IMR-90 (cell line): ENCODE measurements around the gene COA1. TPM values are rescaled to one million over a fixed set of nuclear protein-coding genes. Genes with fewer than 3 reads are reported as not detected.

Experiments
- ATAC-seq: fragments of 200-7000 bp; cut with Tn5 transposase; 2 replicates; pipeline ENCODE4 v1.9.1; 2020; ENCODE audit warnings: low read depth, mild to moderate bottlenecking, moderate library complexity
- BruUV-seq: library from RNA; stranded (reverse); fragments of 400-500 nt; replicated peaks from 2 replicates; lab custom pipeline; 2021; lab: Mats Ljungman, UMichigan
- CTCF ChIA-PET: fragments of 300-600 bp; formaldehyde crosslinking; extraction: SDS; loops from one replicate; lab custom pipeline; 2021; ENCODE audit warnings: antibody characterized with exemption; lab: Yijun Ruan, JAX
- POLR2A ChIA-PET: fragments of 300-600 bp; sonication (Branson Sonifier 250); formaldehyde crosslinking; loops from one replicate; lab custom pipeline; 2022; ENCODE audit warnings: antibody characterized with exemption; ENCODE audit not compliant: unreplicated experiment; lab: Charles Lee
- DNase-seq: peaks from one replicate; pipeline ENCODE4 v3.0.0; 2013
- H2AFZ ChIP-seq: replicated peaks from 2 replicates; pipeline ENCODE3; 2013; ENCODE audit warnings: low read length, mild to moderate bottlenecking; ENCODE audit not compliant: poor library complexity
- H2AK5ac ChIP-seq: 2 replicates; pipeline ENCODE4 v1.6.1; 2013; ENCODE audit warnings: low read depth, low read length, inconsistent platforms
- H2AK9ac ChIP-seq: replicated peaks from 2 replicates; pipeline ENCODE3; 2013; ENCODE audit warnings: mild to moderate bottlenecking, low read depth, low read length, moderate library complexity; ENCODE audit not compliant: poor library complexity
- H2BK120ac ChIP-seq: 2 replicates; pipeline ENCODE4 v1.6.1; 2013; ENCODE audit warnings: low read depth, low read length, inconsistent platforms
- H2BK15ac ChIP-seq: 3 replicates; pipeline ENCODE4 v1.6.1; 2013; ENCODE audit warnings: low read depth, low read length, inconsistent platforms
- H2BK20ac ChIP-seq: 2 replicates; pipeline ENCODE4 v1.6.1; 2013; ENCODE audit warnings: low read depth, mild to moderate bottlenecking, inconsistent platforms, low read length, moderate library complexity
- H2BK5ac ChIP-seq: 2 replicates; pipeline ENCODE4 v1.6.1; 2013; ENCODE audit warnings: mild to moderate bottlenecking, low read depth, low read length, inconsistent platforms; ENCODE audit not compliant: poor library complexity, severe bottlenecking
- H3K14ac ChIP-seq: replicated peaks from 2 replicates; pipeline ENCODE4 v1.6.1; 2013; ENCODE audit warnings: low read depth, low read length, inconsistent platforms
- H3K18ac ChIP-seq: 2 replicates; pipeline ENCODE4 v1.6.1; 2013; ENCODE audit warnings: low read depth, low read length, control low read depth
- H3K23ac ChIP-seq: 2 replicates; pipeline ENCODE4 v1.6.1; 2013; ENCODE audit warnings: low read depth, low read length, inconsistent platforms
- H3K27ac ChIP-seq: 2 replicates; pipeline ENCODE4 v1.5.1; 2013; ENCODE audit warnings: mild to moderate bottlenecking, control low read depth, low read length; ENCODE audit not compliant: insufficient read depth
- H3K27me3 ChIP-seq: 2 replicates; pipeline ENCODE4 v1.6.1; 2013; ENCODE audit warnings: low read length; ENCODE audit not compliant: control insufficient read depth, insufficient read depth
- H3K36me3 ChIP-seq: 2 replicates; pipeline ENCODE4 v1.6.1; 2013; ENCODE audit warnings: low read length, mixed read lengths; ENCODE audit not compliant: control insufficient read depth, insufficient read depth
- H3K4ac ChIP-seq: 2 replicates; pipeline ENCODE4 v1.6.1; 2013; ENCODE audit warnings: low read depth, low read length, inconsistent platforms
- H3K4me1 ChIP-seq: 2 replicates; pipeline ENCODE4 v1.6.1; 2013; ENCODE audit warnings: low read length, mixed read lengths; ENCODE audit not compliant: control insufficient read depth, insufficient read depth
- H3K4me2 ChIP-seq: 2 replicates; pipeline ENCODE4 v1.6.1; 2013; ENCODE audit warnings: low read depth, mild to moderate bottlenecking, control low read depth, low read length, moderate library complexity
- H3K4me3 ChIP-seq: 2 replicates; pipeline ENCODE4 v1.5.1; 2013; ENCODE audit warnings: low read depth, mild to moderate bottlenecking, control low read depth, low read length, moderate library complexity; ENCODE audit not compliant: insufficient read depth
- H3K56ac ChIP-seq: 2 replicates; pipeline ENCODE4 v1.6.1; 2013; ENCODE audit warnings: low read length, inconsistent platforms; ENCODE audit not compliant: insufficient read depth; ENCODE audit errors: extremely low read depth
- H3K79me1 ChIP-seq, 2 experiments: 2 replicates each; pipeline ENCODE4 v1.6.1; 2013; ENCODE audit warnings: low read length in 2 of 2, inconsistent platforms in 1 of 2, low read depth in 1 of 2
- H3K9ac ChIP-seq: 2 replicates; pipeline ENCODE4 v1.6.1; 2013; ENCODE audit warnings: low read depth, low read length, control low read depth
- H3K9me1 ChIP-seq: 2 replicates; pipeline ENCODE4 v1.6.1; 2013; ENCODE audit warnings: low read length, inconsistent platforms; ENCODE audit not compliant: insufficient read depth
- H3K9me3 ChIP-seq: 2 replicates; pipeline ENCODE4 v1.6.1; 2013; ENCODE audit warnings: low read length; ENCODE audit not compliant: control insufficient read depth, insufficient read depth
- H4K20me1 ChIP-seq: 2 replicates; pipeline ENCODE4 v1.6.1; 2013; ENCODE audit warnings: low read length, inconsistent platforms; ENCODE audit not compliant: insufficient read depth
- H4K5ac ChIP-seq: 2 replicates; pipeline ENCODE4 v1.6.1; 2013; ENCODE audit warnings: mild to moderate bottlenecking, low read depth, low read length, control low read depth
- H4K8ac ChIP-seq, 2 experiments: 2 replicates each; pipeline ENCODE4 v1.6.1; 2013; ENCODE audit warnings: low read depth in 2 of 2, low read length in 2 of 2, control low read depth in 1 of 2, inconsistent platforms in 1 of 2
- H4K91ac ChIP-seq: 2 replicates; pipeline ENCODE4 v1.6.1; 2013; ENCODE audit warnings: low read depth, low read length, inconsistent platforms; ENCODE audit not compliant: insufficient read depth
- BHLHE40 ChIP-seq: fragments of 150-350 bp; IDR thresholded peaks from 2 replicates; pipeline ENCODE4 v1.6.1; 2016; ENCODE audit warnings: mild to moderate bottlenecking, low read depth, low read length
- CEBPB ChIP-seq: IDR thresholded peaks from 2 replicates; pipeline ENCODE4 v1.6.1; 2012; ENCODE audit warnings: low read depth, low read length, improper control_type of control experiment
- CHD1 ChIP-seq: IDR thresholded peaks from 2 replicates; pipeline ENCODE4 v1.6.1; 2012; ENCODE audit warnings: low read depth, low read length, improper control_type of control experiment
- MAFK ChIP-seq: IDR thresholded peaks from 2 replicates; pipeline ENCODE4 v1.6.1; 2012; ENCODE audit warnings: low read depth, low read length, improper control_type of control experiment
- MAZ ChIP-seq: IDR thresholded peaks from 2 replicates; pipeline ENCODE4 v1.6.1; 2012; ENCODE audit warnings: low read depth, mild to moderate bottlenecking, low read length, improper control_type of control experiment, moderate library complexity, borderline replicate concordance
- NFE2L2 ChIP-seq: fragments of 150-350 bp; IDR thresholded peaks from 2 replicates; pipeline ENCODE4 v1.6.1; 2016; ENCODE audit warnings: low read depth, mild to moderate bottlenecking, low read length
- POLR2A ChIP-seq: IDR thresholded peaks from 2 replicates; pipeline ENCODE4 v1.6.1; 2012; ENCODE audit warnings: mild to moderate bottlenecking, low read depth, low read length
- RAD21 ChIP-seq: IDR thresholded peaks from 2 replicates; pipeline ENCODE4 v1.6.1; 2012; ENCODE audit warnings: low read length, improper control_type of control experiment
- RCOR1 ChIP-seq: IDR thresholded peaks from 2 replicates; pipeline ENCODE4 v1.6.1; 2012; ENCODE audit warnings: mild to moderate bottlenecking, low read length, improper control_type of control experiment; ENCODE audit not compliant: insufficient replicate concordance
- RFX5 ChIP-seq: IDR thresholded peaks from 2 replicates; pipeline ENCODE4 v1.8.0; 2012; ENCODE audit warnings: low read depth, mild to moderate bottlenecking, low read length, moderate library complexity
- SMC3 ChIP-seq: fragments of 150-350 bp; IDR thresholded peaks from 2 replicates; pipeline ENCODE4 v1.6.1; 2016; ENCODE audit warnings: low read depth, mild to moderate bottlenecking, antibody characterized with exemption, low read length, moderate library complexity
- WGBS, 2 experiments: methylation state at CpG; one replicate each; pipeline versions ENCODE4 v1.1.5 to v1.1.7; 2013; ENCODE audit warnings: missing lambda C conversion rate in 2 of 2; ENCODE audit not compliant: insufficient read length in 1 of 2; ENCODE audit errors: extremely low coverage in 2 of 2; 5-methylcytosine and 5-hydroxymethylcytosine counted together
- dilution Hi-C: fragments of 300-500 bp; cut with HindIII; formaldehyde crosslinking; loops from one replicate; pipeline ENCODE4 v1.14.3; 2018; ENCODE audit warnings: low sequenced_read_pairs; ENCODE audit not compliant: unreplicated experiment
- in situ Hi-C: fragments of 300-500 bp; cut with MboI; formaldehyde crosslinking; loops from 3 replicates; pipeline ENCODE4 v1.14.3; 2019; ENCODE audit warnings: low sequenced_read_pairs, inconsistent platforms, mixed read lengths
- intact Hi-C: fragments of 100-400 bp; cut with micrococcal nuclease; formaldehyde crosslinking; loops from 2 replicates; pipeline ENCODE4 v1.10.0; 2022
- polyA plus RNA-seq, 3 experiments: library from polyadenylated mRNA; depleted of rRNA; stranded (reverse); fragments of >200 nt; gene quantifications; 2 replicates each; pipeline ENCODE4 v1.2.3, GENCODE V29; 2012; ENCODE audit warnings: low replicate concordance in 1 of 3
- total RNA-seq: library from RNA; depleted of rRNA; stranded (reverse); fragments of >200 nt; gene quantifications from 2 replicates; pipeline ENCODE4 v1.2.3, GENCODE V29; 2012
- TF ChIP-seq, protein P1 (sequence below): conservative IDR thresholded peaks from 2 replicates; pipeline ENCODE4 v1.5.1; 2012; ENCODE audit warnings: mild to moderate bottlenecking, low read depth, low read length, improper control_type of control experiment
- TF ChIP-seq, protein P2 (sequence below): fragments of 150-350 bp; IDR thresholded peaks from 2 replicates; pipeline ENCODE4 v1.6.1; 2016; ENCODE audit warnings: low read depth, mild to moderate bottlenecking, low read length, moderate library complexity, borderline replicate concordance
- TF ChIP-seq, protein P3 (sequence below): fragments of 150-350 bp; IDR thresholded peaks from 2 replicates; pipeline ENCODE4 v1.6.1; 2017; ENCODE audit warnings: mild to moderate bottlenecking, antibody characterized with exemption, low read length, low read depth

The COA1 gene
- total and polyA plus RNA-seq, 2 of the 4 experiments (the other 2 are of a cell fraction) = 34.2 to 59.5 TPM

DNA sequence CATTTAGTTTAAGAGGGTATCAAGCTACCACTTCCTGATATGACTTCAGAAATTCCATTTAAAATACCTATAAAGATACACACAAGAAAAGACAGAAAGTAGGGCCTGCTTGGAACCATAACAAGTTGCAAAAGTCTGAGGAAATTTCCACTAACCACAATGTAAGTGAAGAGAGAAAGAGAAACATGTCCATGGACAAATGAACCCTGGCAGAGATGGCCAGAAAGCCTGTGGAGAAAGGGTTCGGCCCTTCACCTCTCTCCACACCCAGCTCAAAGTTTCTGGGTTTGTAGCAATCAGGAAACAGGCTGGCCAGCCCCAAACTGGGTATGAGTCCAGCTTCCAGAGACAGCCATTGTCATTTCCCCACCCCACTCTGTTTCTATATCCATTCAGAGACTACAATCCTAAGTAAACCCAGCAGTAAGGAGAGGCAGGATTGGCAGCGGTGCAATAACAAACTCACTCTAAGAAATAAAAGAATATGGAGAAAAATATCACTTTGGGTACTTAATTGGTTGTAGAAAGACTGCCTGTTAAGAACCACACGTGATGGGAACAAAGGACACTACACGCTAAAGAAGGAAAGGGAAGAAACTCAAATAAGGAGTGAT is 75.3 kb downstream of the COA1 start:
- Histone ChIP-seq H4K20me1 (no peaks in the 10 kb centered on the region), H4K91ac (peak overlapping the region; percentile 29; the same call in 1 of the 2 replicates), H3K4me2 (no peak overlapping the region), H2AFZ (no peak overlapping the region), H3K18ac (peak overlapping the region; percentile 62; the same call in 1 of the 2 replicates), H3K4ac (peak overlapping the region; percentile 71), H2BK15ac (peak overlapping the region; percentile 67), H2BK20ac (peak overlapping the region; percentile 33; the same call in 1 of the 2 replicates), H4K5ac (peak overlapping the region; percentile 65), H2BK5ac (peak overlapping the region; percentile 10), H3K56ac (no peak overlapping the region), H3K27ac (no peak overlapping the region; the same call in 1 of the 2 replicates), H3K9me3 (no peaks in the 10 kb centered on the region), H3K79me1 (peaks cover 35 to 70% of the 10 kb centered on the region in 2 experiments), H3K4me1 (peaks cover 27% of the 10 kb centered on the region), H2AK5ac (peak overlapping the region; percentile 10), H3K4me3 (no peak overlapping the region), H3K14ac (0 out of 2 replicates have a peak overlapping the region, but pooled peaks have one; percentile 10), H3K36me3 (peaks cover 2% of the 10 kb centered on the region; the same call in 1 of the 2 replicates), H4K8ac (peak overlapping the region; percentile 26 to 51), H3K9ac (no peak overlapping the region), H3K27me3 (no peaks in the 10 kb centered on the region), H2AK9ac (no peak overlapping the region), H2BK120ac (peak overlapping the region; percentile 58), H3K9me1 (peaks cover 26% of the 10 kb centered on the region), H3K23ac (peak overlapping the region; percentile 40; the same call in 1 of the 2 replicates)
- ChIA-PET CTCF (interaction anchor here (0.6 kb wide), 1 partner anchor 17 kb away, joined by 4 read pairs; no protein-coding TSS in a partner anchor), POLR2A (interaction anchor here (0.7 kb wide), 1 partner anchor 16 kb away, joined by 6 read pairs; no protein-coding TSS in a partner anchor)
- no peak for DNase-seq
- in situ Hi-C loops (no loop called here), intact Hi-C loops (no loop called here), dilution Hi-C loops (no loop called here)
- BruUV-seq = no TSS peak
- TF ChIP-seq, protein P1, sequence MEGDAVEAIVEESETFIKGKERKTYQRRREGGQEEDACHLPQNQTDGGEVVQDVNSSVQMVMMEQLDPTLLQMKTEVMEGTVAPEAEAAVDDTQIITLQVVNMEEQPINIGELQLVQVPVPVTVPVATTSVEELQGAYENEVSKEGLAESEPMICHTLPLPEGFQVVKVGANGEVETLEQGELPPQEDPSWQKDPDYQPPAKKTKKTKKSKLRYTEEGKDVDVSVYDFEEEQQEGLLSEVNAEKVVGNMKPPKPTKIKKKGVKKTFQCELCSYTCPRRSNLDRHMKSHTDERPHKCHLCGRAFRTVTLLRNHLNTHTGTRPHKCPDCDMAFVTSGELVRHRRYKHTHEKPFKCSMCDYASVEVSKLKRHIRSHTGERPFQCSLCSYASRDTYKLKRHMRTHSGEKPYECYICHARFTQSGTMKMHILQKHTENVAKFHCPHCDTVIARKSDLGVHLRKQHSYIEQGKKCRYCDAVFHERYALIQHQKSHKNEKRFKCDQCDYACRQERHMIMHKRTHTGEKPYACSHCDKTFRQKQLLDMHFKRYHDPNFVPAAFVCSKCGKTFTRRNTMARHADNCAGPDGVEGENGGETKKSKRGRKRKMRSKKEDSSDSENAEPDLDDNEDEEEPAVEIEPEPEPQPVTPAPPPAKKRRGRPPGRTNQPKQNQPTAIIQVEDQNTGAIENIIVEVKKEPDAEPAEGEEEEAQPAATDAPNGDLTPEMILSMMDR = no peak
- no peak for TF ChIP-seq NFE2L2
- TF ChIP-seq BHLHE40 = no peak
- no peak for TF ChIP-seq SMC3
- no peak for TF ChIP-seq RCOR1
- TF ChIP-seq CEBPB = no peak
- no peak for TF ChIP-seq RAD21
- no peak for TF ChIP-seq MAFK
- no peak for TF ChIP-seq POLR2A
- TF ChIP-seq, protein P2, sequence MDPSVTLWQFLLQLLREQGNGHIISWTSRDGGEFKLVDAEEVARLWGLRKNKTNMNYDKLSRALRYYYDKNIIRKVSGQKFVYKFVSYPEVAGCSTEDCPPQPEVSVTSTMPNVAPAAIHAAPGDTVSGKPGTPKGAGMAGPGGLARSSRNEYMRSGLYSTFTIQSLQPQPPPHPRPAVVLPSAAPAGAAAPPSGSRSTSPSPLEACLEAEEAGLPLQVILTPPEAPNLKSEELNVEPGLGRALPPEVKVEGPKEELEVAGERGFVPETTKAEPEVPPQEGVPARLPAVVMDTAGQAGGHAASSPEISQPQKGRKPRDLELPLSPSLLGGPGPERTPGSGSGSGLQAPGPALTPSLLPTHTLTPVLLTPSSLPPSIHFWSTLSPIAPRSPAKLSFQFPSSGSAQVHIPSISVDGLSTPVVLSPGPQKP = no peak
- no peak for TF ChIP-seq MAZ
- TF ChIP-seq CHD1 = no peak
- TF ChIP-seq, protein P3, sequence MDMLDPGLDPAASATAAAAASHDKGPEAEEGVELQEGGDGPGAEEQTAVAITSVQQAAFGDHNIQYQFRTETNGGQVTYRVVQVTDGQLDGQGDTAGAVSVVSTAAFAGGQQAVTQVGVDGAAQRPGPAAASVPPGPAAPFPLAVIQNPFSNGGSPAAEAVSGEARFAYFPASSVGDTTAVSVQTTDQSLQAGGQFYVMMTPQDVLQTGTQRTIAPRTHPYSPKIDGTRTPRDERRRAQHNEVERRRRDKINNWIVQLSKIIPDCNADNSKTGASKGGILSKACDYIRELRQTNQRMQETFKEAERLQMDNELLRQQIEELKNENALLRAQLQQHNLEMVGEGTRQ = no peak
- TF ChIP-seq RFX5 = no peak
- no CpG with 5 or more reads among the region's 4 CpGs for WGBS, 2 experiments
- ATAC-seq = no peak
